Body of pancreas (tissue), 4 donors: ENCODE data around the gene ATRNL1.

Experiments
- CTCF ChIP-seq, 7 experiments: fragments of 450-650 bp in 4 of 7; fragments of 200-600 bp in 3 of 7; sonication (generic) in 3 of 7; IDR thresholded peaks; one replicate each; pipeline ENCODE4 v1.5.1; 2016 to 2019; ENCODE audit warnings: antibody characterized with exemption in 7 of 7
- POLR2A ChIP-seq, 3 donors: fragments of 450-650 bp; IDR thresholded peaks; one replicate each; pipeline ENCODE4 v1.6.1; 2016; ENCODE audit warnings: antibody characterized with exemption in 3 of 3, mild to moderate bottlenecking in 2 of 3

- TF ChIP-seq CTCF (IDR thresholded peaks at IDR 0.05) (no peak), POLR2A (IDR thresholded peaks at IDR 0.05) (no peak)
Observed at GRCh38 chr10:115982076-115982475, 888.9 kb downstream of the ATRNL1 start.
